D721Med (cell line): ENCODE measurements around the gene CFAP20DC.

ENCODE experiments used
- DNase-seq: peaks from one replicate; pipeline ENCODE4 v3.0.0; 2011; ENCODE audit warnings: low spot score; ENCODE audit not compliant: insufficient read length
- FAIRE-seq: peaks from 2 replicates; lab custom pipeline; 2011; peaks lifted over from hg19 to GRCh38; lab: Jason Lieb, UNC
- TF ChIP-seq, protein P1 (sequence below): IDR thresholded peaks from 2 replicates; pipeline ENCODE4 v1.5.1; 2012; ENCODE audit warnings: mild to moderate bottlenecking, control low read depth; ENCODE audit not compliant: insufficient read depth; ENCODE audit errors: missing control alignments

CFAP20DC gene

DNA sequence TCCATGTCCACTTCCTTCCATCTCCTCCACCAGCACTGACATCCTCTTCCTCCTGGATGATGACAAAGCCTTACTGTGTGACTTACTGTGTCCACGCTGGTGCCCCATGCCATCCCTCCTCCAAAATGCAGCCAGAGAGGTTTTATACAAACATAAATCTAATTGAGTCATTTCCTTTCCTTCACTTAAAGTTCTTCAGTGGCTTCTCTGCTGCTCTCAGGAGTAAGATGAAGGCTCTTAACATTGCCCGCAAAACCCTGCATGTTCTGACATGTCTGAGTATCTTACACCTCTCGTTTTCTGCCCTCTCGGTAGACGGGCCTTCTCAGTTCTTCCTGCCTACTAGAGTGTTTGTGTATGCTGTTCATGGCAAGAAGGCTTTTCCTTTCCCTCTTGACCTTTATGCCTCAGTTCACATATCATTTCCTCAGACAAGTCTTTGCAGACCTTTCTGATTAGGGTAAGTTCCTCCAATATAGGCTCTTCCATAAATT is 175.5 kb downstream of the CFAP20DC start:
- DNase-seq (no peak), FAIRE-seq (no peak)
- TF ChIP-seq, protein P1, sequence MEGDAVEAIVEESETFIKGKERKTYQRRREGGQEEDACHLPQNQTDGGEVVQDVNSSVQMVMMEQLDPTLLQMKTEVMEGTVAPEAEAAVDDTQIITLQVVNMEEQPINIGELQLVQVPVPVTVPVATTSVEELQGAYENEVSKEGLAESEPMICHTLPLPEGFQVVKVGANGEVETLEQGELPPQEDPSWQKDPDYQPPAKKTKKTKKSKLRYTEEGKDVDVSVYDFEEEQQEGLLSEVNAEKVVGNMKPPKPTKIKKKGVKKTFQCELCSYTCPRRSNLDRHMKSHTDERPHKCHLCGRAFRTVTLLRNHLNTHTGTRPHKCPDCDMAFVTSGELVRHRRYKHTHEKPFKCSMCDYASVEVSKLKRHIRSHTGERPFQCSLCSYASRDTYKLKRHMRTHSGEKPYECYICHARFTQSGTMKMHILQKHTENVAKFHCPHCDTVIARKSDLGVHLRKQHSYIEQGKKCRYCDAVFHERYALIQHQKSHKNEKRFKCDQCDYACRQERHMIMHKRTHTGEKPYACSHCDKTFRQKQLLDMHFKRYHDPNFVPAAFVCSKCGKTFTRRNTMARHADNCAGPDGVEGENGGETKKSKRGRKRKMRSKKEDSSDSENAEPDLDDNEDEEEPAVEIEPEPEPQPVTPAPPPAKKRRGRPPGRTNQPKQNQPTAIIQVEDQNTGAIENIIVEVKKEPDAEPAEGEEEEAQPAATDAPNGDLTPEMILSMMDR: no peak

DNA sequence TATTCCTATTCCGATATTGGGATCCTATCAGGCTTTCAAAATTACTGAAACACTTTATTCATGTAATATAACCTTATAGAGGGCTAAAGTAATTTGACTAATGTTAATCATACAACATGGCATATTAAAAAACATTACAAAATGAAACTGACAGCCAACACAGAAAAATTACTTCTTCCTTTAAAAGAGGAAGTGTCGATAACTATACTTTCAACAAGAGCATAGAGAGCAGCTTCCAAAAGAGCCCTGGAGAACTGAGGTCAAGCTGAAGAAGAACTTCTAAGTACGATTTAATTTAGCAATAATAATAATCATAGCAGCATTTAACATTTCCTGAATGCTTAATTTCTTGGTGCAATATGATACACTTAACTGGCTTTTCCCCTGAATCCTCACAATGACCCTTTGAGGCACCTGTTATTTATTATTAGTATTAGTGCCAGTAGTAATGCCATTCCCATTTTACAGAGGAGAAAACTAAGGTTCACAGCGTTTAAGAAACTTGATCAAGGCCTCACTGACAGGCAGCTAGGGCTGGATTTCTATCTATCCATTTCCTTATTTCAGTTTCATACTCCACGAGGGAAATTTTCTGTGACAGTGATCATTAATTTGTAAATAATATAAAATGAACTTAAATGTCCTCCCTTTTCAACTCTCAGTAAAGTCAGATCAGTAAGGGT is 181.6 kb downstream of the CFAP20DC start:
- TF ChIP-seq, protein P1: no peak
- FAIRE-seq (no peak), DNase-seq (no peak)

DNA sequence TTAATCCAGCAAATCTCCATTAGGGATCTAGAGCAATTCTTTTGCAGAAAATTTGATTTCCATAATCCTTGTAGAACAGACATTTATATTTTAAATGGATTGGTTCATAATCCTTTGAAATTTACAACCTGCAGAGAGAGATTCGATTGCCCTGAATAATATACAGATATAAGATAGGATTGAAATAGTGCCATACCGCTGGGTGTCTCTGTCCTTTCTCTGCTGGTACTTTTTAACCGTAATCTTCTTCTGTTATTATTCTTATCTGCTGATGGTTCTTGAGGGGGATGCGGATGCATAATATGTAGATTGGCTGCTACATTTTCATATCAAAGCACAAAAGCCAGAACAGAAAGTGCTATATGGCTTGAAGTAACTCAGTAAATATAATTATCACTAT is 182.2 kb downstream of the CFAP20DC start:
- no peak for DNase-seq
- no peak for FAIRE-seq
- TF ChIP-seq, protein P1: no peak

DNA sequence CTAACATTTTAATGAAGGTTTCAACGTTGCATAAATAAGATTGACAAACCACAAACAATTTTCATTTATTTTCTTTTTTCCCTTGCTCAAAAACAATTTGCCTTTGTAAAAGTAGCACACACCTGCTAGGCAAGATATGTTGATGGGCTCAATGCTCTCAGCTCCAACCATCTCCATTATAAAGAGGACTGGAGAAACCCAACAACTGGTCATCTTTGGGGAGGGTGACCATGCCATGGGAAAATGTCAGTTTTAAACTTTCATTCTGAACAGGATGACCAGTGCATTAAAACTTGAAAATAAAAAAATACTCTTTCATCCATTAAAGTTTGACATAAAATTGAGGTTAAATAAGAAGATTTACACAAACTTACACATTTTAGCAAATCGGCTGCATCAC is 183.7 kb downstream of the CFAP20DC start:
- DNase-seq (no peak), FAIRE-seq (no peak)
- TF ChIP-seq, protein P1: no peak

DNA sequence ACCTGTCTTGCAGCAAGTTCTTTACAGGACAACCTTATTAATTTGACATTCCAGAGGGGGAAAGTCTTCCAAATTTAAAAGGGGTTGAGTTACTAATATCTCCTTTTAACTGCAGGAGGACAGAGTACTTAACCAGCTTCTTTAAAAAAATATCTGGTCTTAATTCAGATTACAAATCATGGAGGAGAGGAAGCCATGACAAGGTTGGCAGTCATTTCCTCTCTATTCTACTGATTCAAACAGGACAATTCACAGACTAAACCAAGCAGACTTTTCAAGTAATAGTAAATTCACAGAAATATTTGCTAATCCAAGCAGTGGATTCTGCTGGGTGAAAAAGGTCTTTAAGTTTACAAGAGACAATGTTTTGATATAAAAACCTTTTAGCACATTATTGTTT is 185.3 kb downstream of the CFAP20DC start:
- FAIRE-seq (no peak), DNase-seq (no peak)
- TF ChIP-seq, protein P1: no peak

DNA sequence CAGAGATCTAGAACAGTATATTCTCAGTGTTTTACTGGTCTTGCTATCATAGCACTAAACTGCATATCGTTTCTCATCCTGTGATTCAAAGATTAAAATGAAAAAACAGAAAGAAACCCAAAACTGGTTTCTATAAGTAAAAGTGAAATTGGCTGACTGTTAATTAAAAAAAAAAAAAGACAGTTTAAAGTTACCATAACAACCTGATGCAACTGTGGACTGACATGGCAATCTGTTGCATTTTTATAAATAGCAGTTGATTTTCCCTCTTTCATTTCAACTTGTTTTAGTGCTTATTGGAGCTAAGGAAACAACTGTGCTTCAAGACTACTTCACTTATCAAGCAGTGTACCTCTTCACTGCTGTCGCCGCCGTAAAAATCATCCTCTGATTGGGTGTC is 186.6 kb downstream of the CFAP20DC start:
- no peak for DNase-seq
- FAIRE-seq: no peak
- TF ChIP-seq, protein P1: no peak

DNA sequence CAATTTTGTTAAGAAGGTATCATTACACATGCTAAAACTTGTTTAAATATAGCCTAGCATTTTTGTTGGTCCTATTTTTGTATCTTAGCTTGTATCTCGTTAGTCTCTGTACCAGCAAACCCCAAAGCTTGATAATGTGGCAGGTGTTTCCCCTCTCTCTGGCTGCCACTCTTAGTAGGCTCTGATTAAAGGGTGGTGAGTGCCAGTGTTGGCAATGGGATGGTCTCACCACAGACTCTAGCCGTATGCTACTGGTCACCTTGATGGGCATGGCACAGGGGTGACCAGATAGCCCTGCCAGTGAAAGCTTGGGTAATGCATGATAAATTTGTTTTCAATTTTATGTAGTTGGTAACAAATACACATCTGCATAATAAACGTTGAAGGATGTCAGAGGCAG is 188.3 kb downstream of the CFAP20DC start:
- DNase-seq (no peak), FAIRE-seq (no peak)
- TF ChIP-seq, protein P1: no peak
